ENCODE measurements around the gene ANO1. TPM values are rescaled to one million over a fixed set of nuclear protein-coding genes. Genes with fewer than 3 reads are reported as not detected.

Gene ANO1
- total RNA-seq, 1 experiment from 2014 or later = 41.7 TPM

- H3K27ac ChIP-seq (ENCODE audit: low read depth, low read length) = peak overlapping the region; percentile 57
- ATAC-seq = peak; percentile 91
These were observed 155.4 kb downstream of the ANO1 start for GRCh38 chr11:70233511-70233934.

More at GRCh38 chr11:70233511-70233934, 155.4 kb downstream of the ANO1 start:
- ChIA-PET POLR2A (no interaction called here), CTCF (no interaction called here), RAD21 (ENCODE audit: low non-redundant PET in 1 of 2, low total read pairs in 2 of 2, uncharacterized antibody in 2 of 2, unreplicated experiment in 2 of 2) (no interaction called here)
- H3K4me1 ChIP-seq (ENCODE audit: control insufficient read depth in 1 of 2, insufficient read depth in 2 of 2, low read length in 2 of 2) = peaks cover 18 to 41% of the 10 kb centered on the region in 2 experiments
- peak overlapping the region; percentile 6 to 34; a peak in 2 of 4 replicates for H3K4me3 ChIP-seq (replicated peaks in 1 of 2; ENCODE audit: low read depth in 1 of 2, low read length in 2 of 2)
- no peaks in the 10 kb centered on the region for H3K9me3 ChIP-seq (ENCODE audit: control insufficient read depth in 1 of 2, insufficient read depth in 1 of 2, low read depth in 1 of 2, low read length in 2 of 2)
- no peaks in the 10 kb centered on the region; the same call in 1 of the 2 replicates for H3K27me3 ChIP-seq (ENCODE audit: insufficient read depth, low read length)
- DNase-seq (ENCODE audit: low read depth, low spot score) = peak; percentile 98
- H3K4me2 ChIP-seq (ENCODE audit: low read length) = peak overlapping the region; percentile 74
- intact Hi-C loops (cut with micrococcal nuclease) = no loop called here
- BruUV-seq (replicated peaks) = no TSS peak
- H3K36me3 ChIP-seq (ENCODE audit: control insufficient read depth in 1 of 2, insufficient read depth in 2 of 2, low read length in 2 of 2) = no peaks in the 10 kb centered on the region
- H3K9ac ChIP-seq (ENCODE audit: low read length) = peak overlapping the region; percentile 29
- no peaks in the 10 kb centered on the region for H4K20me1 ChIP-seq (ENCODE audit: insufficient read depth)
- TF ChIP-seq EZH2 (IDR thresholded peaks at IDR 0.05) = no peak
- TF ChIP-seq ATF3 (IDR thresholded peaks at IDR 0.05) = no peak; the same call in 1 of the 2 replicates
- peak; percentile 94 for TF ChIP-seq SIN3A (IDR thresholded peaks at IDR 0.05; ENCODE audit: low read depth)
- no peak for TF ChIP-seq POLR2A (IDR thresholded peaks at IDR 0.05; ENCODE audit: borderline replicate concordance, extremely low read depth, insufficient read depth, insufficient read length)
- peak; percentile 98 for TF ChIP-seq CBX3 (IDR thresholded peaks at IDR 0.05; ENCODE audit: low read depth)
- no peak for TF ChIP-seq ELF1 (IDR thresholded peaks at IDR 0.05; ENCODE audit: borderline replicate concordance, low read depth)
- peak; percentile 54; the same call in 1 of the 2 replicates for TF ChIP-seq EGR1 (IDR thresholded peaks at IDR 0.05; ENCODE audit: low read depth)
- peak; percentile 38; the same call in 1 of the 2 replicates for TF ChIP-seq RAD21 (IDR thresholded peaks at IDR 0.05; ENCODE audit: low read depth)
- peak; percentile 61 for TF ChIP-seq POLR2AphosphoS5 (IDR thresholded peaks at IDR 0.05; ENCODE audit: low read depth, low read length)
- peak; percentile 47 for TF ChIP-seq ZBTB33 (IDR thresholded peaks at IDR 0.05; ENCODE audit: extremely low read depth, insufficient replicate concordance, low read length)
- TF ChIP-seq MAX (IDR thresholded peaks at IDR 0.05) = peak; percentile 95
- TF ChIP-seq SRF (IDR thresholded peaks at IDR 0.05; ENCODE audit: low read depth) = peak; percentile 86
- no peak for TF ChIP-seq EZH2phosphoT487 (IDR thresholded peaks at IDR 0.05; ENCODE audit: borderline replicate concordance)
- TF ChIP-seq FOSL1 (IDR thresholded peaks at IDR 0.05; ENCODE audit: low read depth) = peak; percentile 98
- peak; percentile 85 for TF ChIP-seq TCF7L2 (IDR thresholded peaks at IDR 0.05; ENCODE audit: borderline replicate concordance, extremely low read depth, insufficient read depth, insufficient read length)
- peak; percentile 95 for TF ChIP-seq SP1 (IDR thresholded peaks at IDR 0.05; ENCODE audit: low read depth)
- TF ChIP-seq CEBPB (IDR thresholded peaks at IDR 0.05; ENCODE audit: low read depth) = peak; percentile 87
- no peak for TF ChIP-seq ZFX (IDR thresholded peaks at IDR 0.05)
- TF ChIP-seq YY1 (IDR thresholded peaks at IDR 0.05; ENCODE audit: extremely low read depth, insufficient replicate concordance, low read depth, low read length) = peak; percentile 64
- peak; percentile 99 for TF ChIP-seq JUND (IDR thresholded peaks at IDR 0.05)
- H3K9me2 ChIP-seq (ENCODE audit: insufficient read depth) = no peaks in the 10 kb centered on the region
- no peaks in the 10 kb centered on the region for H3K79me2 ChIP-seq (ENCODE audit: insufficient read depth, low read length)
- H2AFZ ChIP-seq (ENCODE audit: low read depth, low read length, poor library complexity, severe bottlenecking) = peak overlapping the region; percentile 19

All from HCT116 (cell line).